PFSK-1 (cell line): ENCODE data around the gene SOSTDC1.

Experiments used
- FOXP2 ChIP-seq: optimal IDR thresholded peaks from 2 replicates; pipeline ENCODE3; 2011; ENCODE audit warnings: borderline replicate concordance, control low read depth, inconsistent platforms; ENCODE audit not compliant: insufficient read depth; ENCODE audit errors: extremely low read length, extremely low read depth
- POLR2AphosphoS5 ChIP-seq: IDR thresholded peaks from 2 replicates; pipeline ENCODE4 v1.6.1; 2012; ENCODE audit warnings: low read depth, mild to moderate bottlenecking, control low read depth, low read length, moderate library complexity
- REST ChIP-seq, 2 experiments: IDR thresholded peaks; 2 replicates each; pipeline versions ENCODE4 v1.6.1 to v1.8.0; 2011 to 2012; ENCODE audit warnings: low read depth in 2 of 2, low read length in 2 of 2, control low read depth in 1 of 2, inconsistent platforms in 1 of 2, mild to moderate bottlenecking in 1 of 2, moderate library complexity in 1 of 2; ENCODE audit not compliant: insufficient read depth in 1 of 2
- SIN3A ChIP-seq: IDR thresholded peaks from 2 replicates; pipeline ENCODE4 v1.6.1; 2012; ENCODE audit warnings: mild to moderate bottlenecking, low read length, moderate library complexity, borderline replicate concordance; ENCODE audit not compliant: insufficient read depth
- TAF1 ChIP-seq: IDR thresholded peaks from 2 replicates; pipeline ENCODE4 v1.6.1; 2012; ENCODE audit warnings: low read length, control low read depth, borderline replicate concordance; ENCODE audit not compliant: insufficient read depth

The SOSTDC1 gene

GRCh38 chr7:16428182-16428581, 37.4 kb downstream of the SOSTDC1 start:
- TF ChIP-seq TAF1 (no peak), FOXP2 (no peak), SIN3A (no peak), REST (IDR thresholded peaks at IDR 0.05; ENCODE audit: insufficient read depth in 1 of 2, low read depth in 2 of 2, low read length in 2 of 2) (no peak), POLR2AphosphoS5 (no peak)

GRCh38 chr7:16423761-16424160, 41.8 kb downstream of the SOSTDC1 start:
- TF ChIP-seq FOXP2 (no peak), TAF1 (no peak), POLR2AphosphoS5 (no peak), REST (IDR thresholded peaks at IDR 0.05; ENCODE audit: insufficient read depth in 1 of 2, low read depth in 2 of 2, low read length in 2 of 2) (no peak), SIN3A (no peak)

DNA sequence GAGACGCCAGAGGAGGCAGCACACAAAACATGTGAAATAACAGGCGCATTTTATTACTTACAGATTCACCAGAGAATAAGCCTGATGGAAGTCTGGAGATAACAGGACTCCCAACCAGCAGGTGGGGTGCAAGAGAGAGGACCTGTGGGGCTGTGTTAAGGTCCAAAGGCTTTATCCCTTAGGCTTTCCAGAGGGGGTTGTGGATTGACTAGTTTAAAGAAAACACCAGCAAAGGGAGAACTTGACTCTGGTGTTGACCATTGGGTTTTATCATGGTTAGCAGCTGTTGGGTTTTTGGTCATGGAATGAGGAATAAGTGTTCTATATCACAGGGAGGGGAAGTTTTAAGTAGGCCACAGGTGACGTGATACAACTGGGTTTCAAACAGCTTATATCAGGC, 42.6 kb downstream of the SOSTDC1 start:
- no peak for TF ChIP-seq POLR2AphosphoS5
- no peak for TF ChIP-seq FOXP2
- no peak for TF ChIP-seq REST (IDR thresholded peaks at IDR 0.05; ENCODE audit: insufficient read depth in 1 of 2, low read depth in 2 of 2, low read length in 2 of 2)
- no peak for TF ChIP-seq SIN3A
- no peak for TF ChIP-seq TAF1

DNA sequence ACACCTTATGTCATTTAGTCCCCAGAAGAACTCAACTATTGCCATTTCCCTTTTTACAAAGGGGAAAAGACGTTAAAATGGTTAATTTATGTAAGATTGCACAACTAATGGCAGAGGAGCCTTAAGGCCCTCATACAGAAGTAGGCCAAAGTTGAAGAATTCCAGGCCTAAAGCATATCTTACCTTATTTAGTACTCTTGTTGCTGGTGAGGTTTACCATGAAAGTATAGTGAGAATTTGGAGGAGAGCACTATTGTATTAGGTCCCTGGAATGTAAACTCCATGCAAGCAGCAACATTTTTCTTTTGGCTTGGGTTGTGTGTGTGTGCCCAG, 43.5 kb downstream of the SOSTDC1 start:
- TF ChIP-seq REST (IDR thresholded peaks at IDR 0.05; ENCODE audit: insufficient read depth in 1 of 2, low read depth in 2 of 2, low read length in 2 of 2) = no peak

- no peak for TF ChIP-seq POLR2AphosphoS5
- no peak for TF ChIP-seq SIN3A
- no peak for TF ChIP-seq REST (IDR thresholded peaks at IDR 0.05; ENCODE audit: insufficient read depth in 1 of 2, low read depth in 2 of 2, low read length in 2 of 2)
- TF ChIP-seq FOXP2 = peak; percentile 11
- TF ChIP-seq TAF1 = no peak
Measured at GRCh38 chr7:16421333-16422102, 44.0 kb downstream of the SOSTDC1 start, which contains the start of gene CRPPA. CRPPA (minus strand) TSS chr7:16421538; CDS start chr7:16421322, 216 bp downstream.
